GM12878 (cell line): Measurements from ENCODE around the gene NMBR. TPM values are rescaled to one million over a fixed set of nuclear protein-coding genes. Genes with fewer than 3 reads are reported as not detected.

Experiments
- ATAC-seq: fragments of 200-7000 bp; cut with Tn5 transposase; 3 replicates; pipeline ENCODE4 v1.9.1; 2020; ENCODE audit warnings: mild to moderate bottlenecking, moderate library complexity
- BruUV-seq: library from RNA; stranded (reverse); fragments of 400-500 nt; replicated peaks from 2 replicates; lab custom pipeline; 2021; lab: Mats Ljungman, UMichigan
- CTCF ChIA-PET: fragments of 300-600 bp; sonication (Branson Sonifier 250); formaldehyde crosslinking; extraction: SDS; loops from one replicate; lab custom pipeline; 2021; ENCODE audit warnings: inconsistent platforms; lab: Yijun Ruan, JAX
- POLR2A ChIA-PET: fragments of 350-600 bp; formaldehyde crosslinking; extraction: SDS; loops from one replicate; lab custom pipeline; 2021; ENCODE audit warnings: inconsistent platforms; lab: Charles Lee
- RAD21 ChIA-PET: fragments of 300-600 bp; sonication (Branson Sonifier 250); formaldehyde crosslinking; loops from one replicate; lab custom pipeline; 2023; ENCODE audit warnings: antibody characterized with exemption; ENCODE audit not compliant: unreplicated experiment; lab: Charles Lee
- SMC1A ChIA-PET: fragments of 300-600 bp; sonication (Branson Sonifier 250); formaldehyde crosslinking; loops from one replicate; lab custom pipeline; 2023; ENCODE audit not compliant: unreplicated experiment, uncharacterized antibody; lab: Charles Lee
- DNase-seq: peaks from one replicate; pipeline ENCODE4 v3.0.0-alpha.2; 2011; ENCODE audit warnings: low read depth, low spot score
- FAIRE-seq: peaks from 3 replicates; lab custom pipeline; 2011; peaks lifted over from hg19 to GRCh38; lab: Jason Lieb, UNC
- H2AFZ ChIP-seq: 2 replicates; pipeline ENCODE4 v1.6.0; 2011; ENCODE audit warnings: low read depth, low read length, control low read depth; ENCODE audit not compliant: control insufficient read depth
- H3K27ac ChIP-seq: 2 replicates; pipeline ENCODE4 v1.5.1; 2011; ENCODE audit warnings: control low read depth; ENCODE audit not compliant: control insufficient read depth, insufficient read depth
- H3K27me3 ChIP-seq, 2 experiments: replicated peaks in 1 of 2; 2 replicates each; pipeline versions ENCODE4 v1.6.0 to v1.6.1; 2011; ENCODE audit warnings: low read length in 1 of 2; ENCODE audit not compliant: control insufficient read depth in 2 of 2, insufficient read depth in 2 of 2
- H3K36me3 ChIP-seq, 2 experiments: 2 replicates each; pipeline ENCODE4 v1.5.1; 2011; ENCODE audit warnings: low read length in 1 of 2; ENCODE audit not compliant: control insufficient read depth in 2 of 2, insufficient read depth in 2 of 2
- H3K4me1 ChIP-seq: 2 replicates; pipeline ENCODE4 v1.6.1; 2011; ENCODE audit warnings: mild to moderate bottlenecking, low read length, moderate library complexity, mixed read lengths; ENCODE audit not compliant: control insufficient read depth, insufficient read depth
- H3K4me2 ChIP-seq: 2 replicates; pipeline ENCODE4 v1.6.0; 2011; ENCODE audit warnings: control low read depth; ENCODE audit not compliant: control insufficient read depth, insufficient read depth
- H3K4me3 ChIP-seq: fragments of 200-600 bp; sonication (generic); 2 replicates; pipeline ENCODE4 v1.5.1; 2016
- H3K79me2 ChIP-seq: 2 replicates; pipeline ENCODE4 v1.6.0; 2011; ENCODE audit warnings: low read length; ENCODE audit not compliant: control insufficient read depth, insufficient read depth
- H3K9ac ChIP-seq: 2 replicates; pipeline ENCODE4 v1.8.0; 2011; ENCODE audit warnings: low read length, control low read depth, mixed read lengths; ENCODE audit not compliant: control insufficient read depth, insufficient read depth
- H3K9me3 ChIP-seq: replicated peaks from 3 replicates; pipeline ENCODE4 v1.5.1; 2011; ENCODE audit warnings: mild to moderate bottlenecking, low read length; ENCODE audit not compliant: control insufficient read depth, insufficient read depth
- H4K20me1 ChIP-seq: 2 replicates; pipeline ENCODE4 v1.6.0; 2011; ENCODE audit not compliant: control insufficient read depth, insufficient read depth
- EP300 ChIP-seq, 2 experiments: fragments of 150-350 bp in 1 of 2; IDR thresholded peaks; 2 replicates each; pipeline ENCODE4 v1.6.1; 2011 to 2012; ENCODE audit warnings: low read depth in 2 of 2, low read length in 2 of 2, borderline replicate concordance in 1 of 2, improper control_type of control experiment in 1 of 2, inconsistent platforms in 1 of 2; ENCODE audit not compliant: control insufficient read depth in 1 of 2
- WGBS: methylation state at CpG from one replicate; pipeline ENCODE4 v1.1.6; 2016; ENCODE audit warnings: low lambda C conversion rate; ENCODE audit not compliant: insufficient replicate concordance, insufficient coverage; ENCODE audit errors: missing lambda C conversion rate; 5-methylcytosine and 5-hydroxymethylcytosine counted together
- in situ Hi-C: fragments of 300-500 bp; cut with MboI; formaldehyde crosslinking; loops from 9 replicates; pipeline ENCODE4 v1.14.3; 2018; ENCODE audit warnings: mixed read lengths
- intact Hi-C: fragments of 100-400 bp; cut with micrococcal nuclease; formaldehyde crosslinking; loops from one replicate; pipeline ENCODE4 v1.14.2; 2022; ENCODE audit not compliant: unreplicated experiment
- polyA plus RNA-seq, 11 experiments: library from polyadenylated mRNA; depleted of rRNA in 4 of 11; unstranded in 6 of 11; stranded (reverse) in 5 of 11; fragments of >200 nt; fragmentation: Nextera tagmentation in 4 of 11; fragmentation: Illumina TruSeq in 1 of 11; extraction: Ambion mirVana in 4 of 11; extraction: Trizol in 1 of 11; gene quantifications; 1 replicate in 1 of 11; 2 replicates in 10 of 11; pipeline versions ENCODE4 v1.2.1 to v1.2.3, GENCODE V29; 2011 to 2016; ENCODE audit warnings: inconsistent platforms in 2 of 11, missing spikeins in 2 of 11, low read depth in 1 of 11
- total RNA-seq, 4 experiments: library from RNA; depleted of rRNA in 3 of 4; stranded (reverse); fragments of >200 nt in 3 of 4; fragmentation: Illumina TruSeq in 1 of 4; extraction: Trizol in 1 of 4; gene quantifications; 2 replicates each; pipeline versions ENCODE4 v1.2.1 to v1.2.3, GENCODE V29; 2013 to 2021
- TF ChIP-seq, protein P1 (sequence below): fragments of 450-650 bp; IDR thresholded peaks from 2 replicates; pipeline ENCODE4 v1.6.1; 2018; ENCODE audit warnings: borderline replicate concordance, mild to moderate bottlenecking; ENCODE audit not compliant: partially characterized antibody
- TF ChIP-seq, protein P2 (sequence below), 3 experiments: IDR thresholded peaks in 2 of 3; conservative IDR thresholded peaks in 1 of 3; 2 replicates each; pipeline ENCODE4 v1.5.1; 2011; ENCODE audit warnings: low read depth in 3 of 3, low read length in 3 of 3, mild to moderate bottlenecking in 3 of 3, control low read depth in 2 of 3, moderate library complexity in 2 of 3, inconsistent platforms in 1 of 3, mixed read lengths in 1 of 3; ENCODE audit not compliant: control insufficient read depth in 2 of 3, insufficient read depth in 1 of 3; ENCODE audit errors: extremely low read depth in 1 of 3

NMBR gene
- total and polyA plus RNA-seq, 10 of the 15 experiments (the other 5 are each of a cell fraction or from before 2014, with no cell fraction given), result not detected

DNA sequence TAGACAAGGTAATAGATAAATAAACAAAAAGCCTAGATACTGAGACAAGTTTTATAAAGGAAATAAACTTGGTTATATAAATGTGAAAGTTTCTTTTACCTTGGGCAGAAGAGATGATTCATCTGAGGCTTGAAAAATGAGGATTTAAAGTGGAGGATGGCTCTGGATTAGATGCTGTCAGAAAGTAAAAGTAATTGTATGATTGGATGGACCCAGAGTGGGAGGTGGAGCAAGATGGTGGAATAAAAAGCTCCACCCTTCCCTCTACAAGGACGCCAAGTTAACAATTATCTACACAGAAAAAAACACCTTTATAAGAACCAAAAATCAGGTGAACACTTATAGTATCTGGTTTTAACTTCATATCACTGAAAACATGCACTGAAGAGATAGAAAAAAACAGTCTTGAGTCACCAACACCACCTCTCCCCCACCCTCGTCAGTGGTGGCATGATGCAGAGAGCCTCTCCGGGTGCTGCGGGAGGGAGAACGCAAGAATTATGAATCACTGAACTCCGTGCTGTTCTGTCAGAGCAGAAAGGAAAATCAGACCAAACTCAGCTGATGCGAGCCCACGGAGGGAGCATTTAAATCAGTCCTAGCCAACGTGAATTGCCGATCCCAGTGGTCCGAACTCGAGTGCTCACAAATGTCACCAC lies 98.9 kb downstream of the NMBR start (continued):
- TF ChIP-seq, protein P1, sequence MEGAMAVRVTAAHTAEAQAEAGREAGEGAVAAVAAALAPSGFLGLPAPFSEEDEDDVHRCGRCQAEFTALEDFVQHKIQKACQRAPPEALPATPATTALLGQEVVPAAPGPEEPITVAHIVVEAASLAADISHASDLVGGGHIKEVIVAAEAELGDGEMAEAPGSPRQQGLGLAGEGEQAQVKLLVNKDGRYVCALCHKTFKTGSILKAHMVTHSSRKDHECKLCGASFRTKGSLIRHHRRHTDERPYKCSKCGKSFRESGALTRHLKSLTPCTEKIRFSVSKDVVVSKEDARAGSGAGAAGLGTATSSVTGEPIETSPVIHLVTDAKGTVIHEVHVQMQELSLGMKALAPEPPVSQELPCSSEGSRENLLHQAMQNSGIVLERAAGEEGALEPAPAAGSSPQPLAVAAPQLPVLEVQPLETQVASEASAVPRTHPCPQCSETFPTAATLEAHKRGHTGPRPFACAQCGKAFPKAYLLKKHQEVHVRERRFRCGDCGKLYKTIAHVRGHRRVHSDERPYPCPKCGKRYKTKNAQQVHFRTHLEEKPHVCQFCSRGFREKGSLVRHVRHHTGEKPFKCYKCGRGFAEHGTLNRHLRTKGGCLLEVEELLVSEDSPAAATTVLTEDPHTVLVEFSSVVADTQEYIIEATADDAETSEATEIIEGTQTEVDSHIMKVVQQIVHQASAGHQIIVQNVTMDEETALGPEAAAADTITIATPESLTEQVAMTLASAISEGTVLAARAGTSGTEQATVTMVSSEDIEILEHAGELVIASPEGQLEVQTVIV, result no peak

DNA sequence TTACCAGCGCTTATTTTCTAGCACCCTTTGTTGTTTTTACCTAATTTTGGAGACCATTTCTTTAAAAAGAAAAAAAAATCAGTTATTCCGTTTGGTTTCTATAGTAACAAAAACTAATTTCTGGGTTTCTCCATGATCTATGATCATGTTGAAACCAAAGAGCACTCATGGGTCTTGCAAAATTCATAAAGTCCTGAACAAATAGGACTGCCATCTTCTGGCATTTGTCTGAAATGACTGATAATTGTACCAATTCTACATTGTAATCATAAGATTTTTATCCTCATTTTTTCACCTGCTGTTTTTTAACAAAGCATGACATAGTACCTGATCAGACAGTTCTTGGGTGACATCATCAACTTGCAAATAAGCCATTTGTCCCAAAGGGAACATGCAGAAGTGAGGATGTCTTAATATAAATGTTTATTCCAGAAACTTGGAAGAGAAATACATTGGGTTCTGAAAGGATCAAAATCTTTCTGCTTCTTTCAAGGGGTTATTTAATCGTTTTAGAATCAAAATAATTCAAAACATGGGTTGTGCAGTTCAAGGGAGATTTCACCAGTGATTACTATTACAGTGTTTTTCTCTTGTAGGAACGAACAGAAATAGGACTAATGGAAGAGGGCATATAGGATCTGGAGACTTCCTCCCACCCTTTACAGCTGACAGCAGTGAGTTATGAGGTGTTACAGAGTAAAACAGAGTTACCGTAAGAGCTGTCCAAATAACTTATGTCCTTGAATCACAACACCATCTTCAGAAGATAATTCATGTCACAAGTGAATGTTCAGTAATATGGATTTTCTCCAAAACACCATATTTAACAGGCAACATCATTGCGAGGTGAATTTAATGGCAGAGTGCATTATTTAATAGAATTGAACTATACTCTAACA lies 101.3 kb downstream of the NMBR start:
- no peak overlapping the region for H2AFZ ChIP-seq
- ChIA-PET SMC1A (no interaction called here), POLR2A (no interaction called here), CTCF (no interaction called here), RAD21 (no interaction called here)
- no peaks in the 10 kb centered on the region for H3K79me2 ChIP-seq
- FAIRE-seq (no peak), ATAC-seq (no peak), DNase-seq (no peak)
- intact Hi-C loops (no loop called here), in situ Hi-C loops (no loop called here)
- H3K9me3 ChIP-seq, result no peaks in the 10 kb centered on the region
- no peak overlapping the region for H3K4me2 ChIP-seq
- no peaks in the 10 kb centered on the region for H3K36me3 ChIP-seq
- TF ChIP-seq EP300 (IDR thresholded peaks at IDR 0.05; ENCODE audit: borderline replicate concordance in 1 of 2, control insufficient read depth in 1 of 2, low read depth in 2 of 2, low read length in 2 of 2), result no peak
- TF ChIP-seq, protein P2, sequence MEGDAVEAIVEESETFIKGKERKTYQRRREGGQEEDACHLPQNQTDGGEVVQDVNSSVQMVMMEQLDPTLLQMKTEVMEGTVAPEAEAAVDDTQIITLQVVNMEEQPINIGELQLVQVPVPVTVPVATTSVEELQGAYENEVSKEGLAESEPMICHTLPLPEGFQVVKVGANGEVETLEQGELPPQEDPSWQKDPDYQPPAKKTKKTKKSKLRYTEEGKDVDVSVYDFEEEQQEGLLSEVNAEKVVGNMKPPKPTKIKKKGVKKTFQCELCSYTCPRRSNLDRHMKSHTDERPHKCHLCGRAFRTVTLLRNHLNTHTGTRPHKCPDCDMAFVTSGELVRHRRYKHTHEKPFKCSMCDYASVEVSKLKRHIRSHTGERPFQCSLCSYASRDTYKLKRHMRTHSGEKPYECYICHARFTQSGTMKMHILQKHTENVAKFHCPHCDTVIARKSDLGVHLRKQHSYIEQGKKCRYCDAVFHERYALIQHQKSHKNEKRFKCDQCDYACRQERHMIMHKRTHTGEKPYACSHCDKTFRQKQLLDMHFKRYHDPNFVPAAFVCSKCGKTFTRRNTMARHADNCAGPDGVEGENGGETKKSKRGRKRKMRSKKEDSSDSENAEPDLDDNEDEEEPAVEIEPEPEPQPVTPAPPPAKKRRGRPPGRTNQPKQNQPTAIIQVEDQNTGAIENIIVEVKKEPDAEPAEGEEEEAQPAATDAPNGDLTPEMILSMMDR (IDR thresholded peaks at IDR 0.05 in 2 of 3, conservative IDR thresholded peaks at IDR 0.05 in 1 of 3; ENCODE audit: control insufficient read depth in 2 of 3, extremely low read depth in 1 of 3, insufficient read depth in 1 of 3, low read depth in 3 of 3, low read length in 3 of 3), result peak in 2 of 3 experiments; percentile 8 to 9; a peak in 1 of 6 replicates
- WGBS, result 25% methylated on average over 6 of the region's 6 CpGs
- no peaks in the 10 kb centered on the region for H3K27me3 ChIP-seq
- BruUV-seq, result no TSS peak
- no peaks in the 10 kb centered on the region for H3K4me1 ChIP-seq
- no peak overlapping the region for H3K27ac ChIP-seq
- no peak overlapping the region for H3K9ac ChIP-seq
- H3K4me3 ChIP-seq, result no peak overlapping the region
- H4K20me1 ChIP-seq, result no peaks in the 10 kb centered on the region
